HepG2 (cell line): ENCODE measurements around the gene THOC1. TPM values are rescaled to one million over a fixed set of nuclear protein-coding genes. Genes with fewer than 3 reads are reported as not detected.

ENCODE experiments used
- ATAC-seq: fragments of 200-7000 bp; cut with Tn5 transposase; 3 replicates; pipeline ENCODE4 v1.9.1; 2020; ENCODE audit warnings: mild to moderate bottlenecking, moderate library complexity
- BruUV-seq: library from RNA; stranded (reverse); fragments of 400-500 nt; replicated peaks from 2 replicates; lab custom pipeline; 2021; lab: Mats Ljungman, UMichigan
- CTCF ChIA-PET: fragments of 300-600 bp; formaldehyde crosslinking; extraction: SDS; loops from one replicate; lab custom pipeline; 2021; ENCODE audit warnings: low total read pairs, inconsistent platforms, low intra/inter-chr PET ratio; lab: Yijun Ruan, JAX
- POLR2A ChIA-PET: fragments of 350-600 bp; sonication (Branson Sonifier 250); formaldehyde crosslinking; loops from one replicate; lab custom pipeline; 2020; ENCODE audit warnings: antibody characterized with exemption, inconsistent platforms; lab: Yijun Ruan, JAX
- DNase-seq: peaks from one replicate; pipeline ENCODE4 v3.0.0-alpha.2; 2015; ENCODE audit warnings: low spot score
- FAIRE-seq: peaks from 3 replicates; lab custom pipeline; 2011; peaks lifted over from hg19 to GRCh38; lab: Jason Lieb, UNC
- H2AFZ ChIP-seq: one replicate; pipeline ENCODE4 v1.6.1; 2011; ENCODE audit warnings: low read length, inconsistent platforms
- H3K27ac ChIP-seq: fragments of 300-600 bp; 3 replicates; pipeline ENCODE4 v1.8.0; 2011; ENCODE audit warnings: mixed run types, mild to moderate bottlenecking, mixed read lengths, low read length, inconsistent platforms; ENCODE audit not compliant: insufficient read depth; ENCODE audit errors: extremely low read length
- H3K27me3 ChIP-seq, 2 experiments: fragments of 200-600 bp in 1 of 2; 2 replicates in 1 of 2; 3 replicates in 1 of 2; pipeline versions ENCODE4 v1.6.0 to v1.8.0; 2011; ENCODE audit warnings: low read length in 2 of 2, mild to moderate bottlenecking in 2 of 2, moderate library complexity in 2 of 2, inconsistent platforms in 1 of 2; ENCODE audit not compliant: insufficient read depth in 2 of 2, control insufficient read depth in 1 of 2
- H3K36me3 ChIP-seq, 2 experiments: fragments of 200-600 bp in 1 of 2; replicated peaks in 1 of 2; 2 replicates in 1 of 2; 3 replicates in 1 of 2; pipeline versions ENCODE4 v1.5.1 to v1.8.0; 2011; ENCODE audit warnings: low read length in 2 of 2, inconsistent platforms in 1 of 2; ENCODE audit not compliant: insufficient read depth in 2 of 2, control insufficient read depth in 1 of 2
- H3K4me1 ChIP-seq: 2 replicates; pipeline ENCODE4 v1.5.1; 2012; ENCODE audit warnings: low read length, inconsistent platforms; ENCODE audit not compliant: insufficient read depth
- H3K4me2 ChIP-seq: 2 replicates; pipeline ENCODE4 v1.6.0; 2011; ENCODE audit warnings: low read depth, low read length, inconsistent platforms
- H3K4me3 ChIP-seq, 3 experiments: fragments of 200-600 bp in 1 of 3; sonication (generic), shearing (Covaris generic) in 1 of 3; replicated peaks in 1 of 3; 2 replicates each; pipeline ENCODE4 v1.5.1; 2011 to 2016; ENCODE audit warnings: low read length in 3 of 3, inconsistent platforms in 2 of 3, low read depth in 2 of 3, mild to moderate bottlenecking in 2 of 3, control low read depth in 1 of 3, mixed read lengths in 1 of 3; ENCODE audit not compliant: insufficient read depth in 1 of 3
- H3K79me2 ChIP-seq: one replicate; pipeline ENCODE4 v1.6.1; 2011; ENCODE audit warnings: low read length, inconsistent platforms; ENCODE audit not compliant: insufficient read depth
- H3K9ac ChIP-seq: 2 replicates; pipeline ENCODE4 v1.6.0; 2011; ENCODE audit warnings: mild to moderate bottlenecking, low read depth, low read length, inconsistent platforms; ENCODE audit not compliant: insufficient read depth
- H3K9me3 ChIP-seq: 2 replicates; pipeline ENCODE4 v1.5.1; 2012; ENCODE audit warnings: mild to moderate bottlenecking, low read length
- H4K20me1 ChIP-seq: 2 replicates; pipeline ENCODE4 v1.6.0; 2011; ENCODE audit warnings: inconsistent platforms, mild to moderate bottlenecking, low read length, moderate library complexity; ENCODE audit not compliant: insufficient read depth
- CBX1 ChIP-seq: IDR thresholded peaks from one replicate; pipeline ENCODE4 v1.6.1; 2016; ENCODE audit warnings: antibody characterized with exemption, low read depth
- FIP1L1 ChIP-seq: fragments of 200-400 bp; formaldehyde crosslinking; IDR thresholded peaks from 2 replicates; pipeline ENCODE4 v1.6.1; 2018; ENCODE audit warnings: low read depth, mild to moderate bottlenecking, low read length, moderate library complexity, borderline replicate concordance; ENCODE audit not compliant: insufficient read depth
- FOXP4 ChIP-seq: sonication (generic); formaldehyde crosslinking; IDR thresholded peaks from 2 replicates; pipeline ENCODE4 v1.4.0; 2020; ENCODE audit warnings: missing genetic modification reagents
- HOXD1 ChIP-seq: sonication (generic); formaldehyde crosslinking; IDR thresholded peaks from 2 replicates; pipeline ENCODE4 v1.5.0; 2020; ENCODE audit warnings: missing genetic modification reagents
- MNT ChIP-seq: fragments of 450-650 bp; IDR thresholded peaks from 2 replicates; pipeline ENCODE4 v1.6.1; 2016
- NCOR1 ChIP-seq: fragments of 200-600 bp; sonication (generic); IDR thresholded peaks from 2 replicates; pipeline ENCODE4 v1.7.0; 2017; ENCODE audit warnings: antibody characterized with exemption, low read length, borderline replicate concordance
- PHF5A ChIP-seq: IDR thresholded peaks from one replicate; pipeline ENCODE4 v1.6.1; 2018; ENCODE audit warnings: low read depth, missing genetic modification reagents; ENCODE audit not compliant: unreplicated experiment
- RARG ChIP-seq: sonication (generic); formaldehyde crosslinking; IDR thresholded peaks from 2 replicates; pipeline ENCODE4 v1.4.0; 2020; ENCODE audit warnings: low read depth, mild to moderate bottlenecking, missing genetic modification reagents
- RXRB ChIP-seq: IDR thresholded peaks from 2 replicates; pipeline ENCODE4 v1.6.1; 2016; ENCODE audit warnings: borderline replicate concordance, missing genetic modification reagents, missing compliant biosample characterization
- SETDB1 ChIP-seq: sonication (generic); formaldehyde crosslinking; IDR thresholded peaks from 2 replicates; pipeline ENCODE4 v1.5.1; 2020; ENCODE audit warnings: missing genetic modification reagents, mild to moderate bottlenecking, borderline replicate concordance
- SNAPC2 ChIP-seq: sonication (generic); formaldehyde crosslinking; IDR thresholded peaks from 2 replicates; pipeline ENCODE4 v1.8.1; 2022; ENCODE audit warnings: mild to moderate bottlenecking, missing genetic modification reagents
- YEATS4 ChIP-seq: sonication (generic); formaldehyde crosslinking; IDR thresholded peaks from 2 replicates; pipeline ENCODE4 v1.4.0; 2020; ENCODE audit warnings: missing genetic modification reagents, borderline replicate concordance
- ZFP91 ChIP-seq: sonication (generic); formaldehyde crosslinking; IDR thresholded peaks from 2 replicates; pipeline ENCODE4 v1.9.0; 2022; ENCODE audit warnings: missing genetic modification reagents, mild to moderate bottlenecking, borderline replicate concordance
- ZNF20 ChIP-seq: sonication (generic); formaldehyde crosslinking; IDR thresholded peaks from 2 replicates; pipeline ENCODE4 v1.4.0; 2020; ENCODE audit warnings: mild to moderate bottlenecking, moderate library complexity, missing genetic modification reagents
- ZZZ3 ChIP-seq: sonication (generic); formaldehyde crosslinking; IDR thresholded peaks from 2 replicates; pipeline ENCODE4 v1.4.0; 2020; ENCODE audit warnings: missing genetic modification reagents, mild to moderate bottlenecking, borderline replicate concordance
- WGBS: methylation state at CpG from one replicate; pipeline ENCODE4 v1.1.6; 2017; ENCODE audit warnings: low lambda C conversion rate; 5-methylcytosine and 5-hydroxymethylcytosine counted together
- in situ Hi-C: cut with HindIII; loops from 2 replicates; pipeline ENCODE4 v1.10.0; 2017; ENCODE audit warnings: low pct_unique_long_range_greater_than_20kb; ENCODE audit not compliant: extremely low pct_ligation_motif_present
- intact Hi-C: fragments of 100-400 bp; cut with micrococcal nuclease; formaldehyde crosslinking; loops from one replicate; pipeline ENCODE4 v1.10.0; 2022; ENCODE audit not compliant: unreplicated experiment
- polyA plus RNA-seq, 8 experiments: library from polyadenylated mRNA; depleted of rRNA in 3 of 8; stranded (reverse) in 7 of 8; unstranded in 1 of 8; fragments of >200 nt; fragmentation: Illumina TruSeq in 4 of 8; extraction: Trizol in 4 of 8; gene quantifications; 2 replicates each; pipeline versions ENCODE4 v1.2.1 to v1.2.3, GENCODE V29; 2011 to 2016; ENCODE audit warnings: low read depth in 4 of 8, missing spikeins in 1 of 8, mixed read lengths in 1 of 8; ENCODE audit not compliant: insufficient read depth in 1 of 8
- total RNA-seq, 5 experiments: library from RNA; depleted of rRNA; stranded (reverse); fragments of >200 nt; fragmentation: Illumina TruSeq; extraction: Trizol; gene quantifications; 2 replicates each; pipeline ENCODE4 v1.2.3, GENCODE V29; 2016; ENCODE audit warnings: low read depth in 1 of 5

THOC1 gene
- total and polyA plus RNA-seq, 2 of the 13 experiments (the other 11 are each of a cell fraction or from before 2014, with no cell fraction given): 40.6 to 56.7 TPM

- TF ChIP-seq ZZZ3 (CRISPR knock-in tag) (no peak), CBX1 (no peak), HOXD1 (CRISPR knock-in tag) (no peak), ZNF20 (CRISPR knock-in tag) (no peak), RXRB (CRISPR knock-in tag) (no peak), RARG (CRISPR knock-in tag) (no peak), PHF5A (CRISPR knock-in tag) (no peak), FIP1L1 (no peak), SETDB1 (no peak), FOXP4 (CRISPR knock-in tag) (no peak), ZFP91 (CRISPR knock-in tag) (no peak), MNT (no peak), SNAPC2 (CRISPR knock-in tag) (no peak), NCOR1 (no peak), YEATS4 (CRISPR knock-in tag) (no peak)
- TF ChIP-seq, all 625 proteins: peak for 0
- Histone ChIP-seq H3K27me3 (no peaks in the 10 kb centered on the region), H2AFZ (no peak overlapping the region), H3K79me2 (no peaks in the 10 kb centered on the region), H3K9me3 (no peaks in the 10 kb centered on the region), H3K4me3 (no peak overlapping the region), H3K4me2 (no peak overlapping the region), H3K27ac (no peak overlapping the region), H3K36me3 (no peaks in the 10 kb centered on the region), H3K9ac (no peak overlapping the region), H3K4me1 (no peaks in the 10 kb centered on the region; the same call in 1 of the 2 replicates), H4K20me1 (no peaks in the 10 kb centered on the region)
- ATAC-seq: no peak
- intact Hi-C loops: no loop called here
- no peak for FAIRE-seq
- ChIA-PET POLR2A (no interaction called here), CTCF (no interaction called here)
- BruUV-seq: no TSS peak
- in situ Hi-C loops: no loop called here
- 60% methylated on average over 8 of the region's 8 CpGs for WGBS
- no peak for DNase-seq
These were observed 48.5 kb upstream of the THOC1 start for GRCh38 chr18:316393-316792.
